Caco-2 (cell line): Measurements from ENCODE around the gene PSTPIP1. TPM values are rescaled to one million over a fixed set of nuclear protein-coding genes. Genes with fewer than 3 reads are reported as not detected.

Experiments used
- BruUV-seq: library from RNA; stranded (reverse); fragments of 400-500 nt; replicated peaks from 2 replicates; lab custom pipeline; 2021; lab: Mats Ljungman, UMichigan
- CTCF ChIA-PET: fragments of 300-600 bp; sonication (Branson Sonifier 250); formaldehyde crosslinking; loops from one replicate; lab custom pipeline; 2022; ENCODE audit warnings: antibody characterized with exemption; lab: Charles Lee
- POLR2A ChIA-PET: fragments of 300-600 bp; sonication (Branson Sonifier 250); formaldehyde crosslinking; loops from one replicate; lab custom pipeline; 2022; ENCODE audit warnings: antibody characterized with exemption; lab: Charles Lee
- DNase-seq, 2 experiments: peaks; one replicate each; pipeline versions ENCODE4 v3.0.0 to v3.0.0-alpha.2; 2020 to 2022
- H3K27me3 ChIP-seq: replicated peaks from 2 replicates; pipeline ENCODE4 v1.6.0; 2011; ENCODE audit warnings: low read length; ENCODE audit not compliant: control insufficient read depth, insufficient read depth
- H3K36me3 ChIP-seq: 2 replicates; pipeline ENCODE4 v1.5.1; 2011; ENCODE audit warnings: low read length; ENCODE audit not compliant: control insufficient read depth, insufficient read depth
- H3K4me1 ChIP-seq: fragments of 250-450 bp; sonication (Bioruptor Pico); 2 replicates; pipeline ENCODE4 v1.5.1; 2020; ENCODE audit warnings: mild to moderate bottlenecking
- H3K4me3 ChIP-seq: 2 replicates; pipeline ENCODE4 v1.5.1; 2011; ENCODE audit warnings: low read depth, mild to moderate bottlenecking, control low read depth, low read length
- H3K9me3 ChIP-seq: fragments of 250-450 bp; sonication (Bioruptor Pico); 2 replicates; pipeline ENCODE4 v1.5.1; 2020; ENCODE audit warnings: mild to moderate bottlenecking, moderate library complexity
- H3K27ac Mint-ChIP-seq: one replicate; pipeline ENCODE4 v1.8.0; 2022; ENCODE audit warnings: mixed read lengths; ENCODE audit not compliant: unreplicated experiment
- H3K27me3 Mint-ChIP-seq: one replicate; pipeline ENCODE4 v1.8.0; 2022; ENCODE audit warnings: mixed read lengths; ENCODE audit not compliant: insufficient read depth, unreplicated experiment
- H3K36me3 Mint-ChIP-seq: one replicate; pipeline ENCODE4 v1.8.0; 2022; ENCODE audit warnings: mild to moderate bottlenecking, mixed read lengths; ENCODE audit not compliant: insufficient read depth, unreplicated experiment
- H3K4me1 Mint-ChIP-seq: one replicate; pipeline ENCODE4 v1.8.0; 2022; ENCODE audit warnings: low read depth, mixed read lengths; ENCODE audit not compliant: unreplicated experiment
- H3K4me3 Mint-ChIP-seq: one replicate; pipeline ENCODE4 v1.8.0; 2022; ENCODE audit warnings: mild to moderate bottlenecking, moderate library complexity, mixed read lengths; ENCODE audit not compliant: unreplicated experiment
- H3K9me3 Mint-ChIP-seq: one replicate; pipeline ENCODE4 v1.8.0; 2022; ENCODE audit warnings: mixed read lengths; ENCODE audit not compliant: unreplicated experiment
- CTCF ChIP-seq, 2 experiments: fragments of 200-600 bp in 1 of 2; IDR thresholded peaks; 1 replicate in 1 of 2; 2 replicates in 1 of 2; pipeline versions ENCODE4 v1.5.1 to v1.8.0; 2011 to 2022; ENCODE audit warnings: antibody characterized with exemption in 1 of 2, control low read depth in 1 of 2, inconsistent platforms in 1 of 2, low read depth in 1 of 2, low read length in 1 of 2, mild to moderate bottlenecking in 1 of 2, moderate library complexity in 1 of 2; ENCODE audit not compliant: insufficient read depth in 1 of 2, severe bottlenecking in 1 of 2, unreplicated experiment in 1 of 2
- intact Hi-C: fragments of 100-400 bp; cut with micrococcal nuclease; formaldehyde crosslinking; loops from one replicate; pipeline ENCODE4 v1.10.0; 2022; ENCODE audit not compliant: unreplicated experiment
- total RNA-seq: library from RNA; stranded (reverse); gene quantifications from 2 replicates; pipeline ENCODE4 v1.2.3, GENCODE V29; 2022

Gene PSTPIP1
- total RNA-seq, 1 experiment from 2014 or later = not detected

DNA sequence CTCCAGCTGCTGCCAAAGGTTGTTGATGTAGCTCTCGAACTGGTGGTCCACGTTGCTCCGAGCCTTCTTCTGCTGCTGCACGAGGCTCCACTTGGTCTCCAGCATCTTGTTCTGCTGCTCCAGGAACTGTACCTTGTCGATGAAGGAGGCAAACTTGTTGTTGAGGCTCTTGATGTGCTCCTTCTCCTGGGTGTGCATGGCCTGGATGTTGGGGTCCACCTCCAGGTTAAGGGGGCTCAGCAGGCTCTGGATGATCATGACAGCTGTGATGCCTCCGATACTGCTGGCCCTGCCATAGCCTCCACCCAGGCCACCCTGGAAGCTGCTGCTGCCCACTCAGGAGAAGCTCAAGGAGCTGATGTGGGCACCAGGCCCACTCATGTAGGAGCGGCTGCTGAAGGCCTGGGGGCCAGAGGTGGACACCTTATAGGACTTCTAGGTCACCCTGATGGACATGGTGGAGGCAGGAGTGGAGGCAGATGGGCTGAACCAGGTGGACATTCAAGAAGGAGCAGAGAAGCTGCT lies 14.9 kb upstream of the PSTPIP1 start:
- intact Hi-C loops = no loop called here
- ChIA-PET CTCF (no interaction called here), POLR2A (no interaction called here)

DNA sequence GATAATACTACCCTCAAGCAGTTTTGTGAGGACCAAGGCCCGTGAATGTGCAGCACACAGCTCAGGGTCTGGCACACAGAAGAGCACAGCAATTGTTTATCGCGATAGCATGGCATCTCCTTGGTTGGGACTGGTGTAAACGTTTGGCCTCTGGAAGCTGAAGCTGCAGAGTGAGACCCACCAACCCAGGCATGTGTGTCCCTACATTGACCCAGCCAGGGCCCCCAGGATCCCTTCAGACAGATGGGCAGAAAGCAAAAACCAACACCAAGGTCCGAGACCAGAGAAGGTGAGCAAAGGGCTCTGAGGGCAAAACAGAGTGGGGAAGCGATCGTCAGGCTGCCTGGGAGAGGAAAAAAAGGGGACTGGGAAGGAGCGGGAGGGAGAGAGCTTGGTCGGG lies 12.6 kb upstream of the PSTPIP1 start:
- H3K27me3 Mint-ChIP-seq = peaks cover 3% of the 10 kb centered on the region
- H3K27me3 ChIP-seq = no peaks in the 10 kb centered on the region
- no peak overlapping the region for H3K4me3 ChIP-seq
- H3K4me1 ChIP-seq = no peaks in the 10 kb centered on the region
- no peak for DNase-seq
- no peaks in the 10 kb centered on the region for H3K4me1 Mint-ChIP-seq
- no TSS peak for BruUV-seq
- H3K36me3 ChIP-seq = no peaks in the 10 kb centered on the region
- ChIA-PET CTCF (no interaction called here), POLR2A (interaction anchor here (0.6 kb wide), 1 partner anchor 29 kb away, joined by 4 read pairs; no protein-coding TSS in a partner anchor)
- no peak for TF ChIP-seq CTCF (IDR thresholded peaks at IDR 0.05; ENCODE audit: insufficient read depth in 1 of 2, low read depth in 1 of 2, low read length in 1 of 2, severe bottlenecking in 1 of 2, unreplicated experiment in 1 of 2)
- no peaks in the 10 kb centered on the region for H3K9me3 Mint-ChIP-seq
- H3K4me3 Mint-ChIP-seq = no peak overlapping the region
- no peaks in the 10 kb centered on the region for H3K9me3 ChIP-seq
- no peak overlapping the region for H3K27ac Mint-ChIP-seq
- intact Hi-C loops = no loop called here
- no peaks in the 10 kb centered on the region for H3K36me3 Mint-ChIP-seq

More for the DNA sequence above, 14.9 kb upstream of the PSTPIP1 start:
- Mint-ChIP-seq H3K27ac (no peak overlapping the region), H3K36me3 (no peaks in the 10 kb centered on the region), H3K9me3 (no peaks in the 10 kb centered on the region), H3K4me3 (no peak overlapping the region), H3K27me3 (peaks cover 3% of the 10 kb centered on the region), H3K4me1 (no peaks in the 10 kb centered on the region)
- no peaks in the 10 kb centered on the region for H3K27me3 ChIP-seq
- no peaks in the 10 kb centered on the region for H3K36me3 ChIP-seq
- BruUV-seq = no TSS peak
- DNase-seq = no peak
- no peaks in the 10 kb centered on the region for H3K4me1 ChIP-seq
- no peaks in the 10 kb centered on the region for H3K9me3 ChIP-seq
- TF ChIP-seq CTCF (IDR thresholded peaks at IDR 0.05; ENCODE audit: insufficient read depth in 1 of 2, low read depth in 1 of 2, low read length in 1 of 2, severe bottlenecking in 1 of 2, unreplicated experiment in 1 of 2) = no peak
- no peak overlapping the region for H3K4me3 ChIP-seq

DNA sequence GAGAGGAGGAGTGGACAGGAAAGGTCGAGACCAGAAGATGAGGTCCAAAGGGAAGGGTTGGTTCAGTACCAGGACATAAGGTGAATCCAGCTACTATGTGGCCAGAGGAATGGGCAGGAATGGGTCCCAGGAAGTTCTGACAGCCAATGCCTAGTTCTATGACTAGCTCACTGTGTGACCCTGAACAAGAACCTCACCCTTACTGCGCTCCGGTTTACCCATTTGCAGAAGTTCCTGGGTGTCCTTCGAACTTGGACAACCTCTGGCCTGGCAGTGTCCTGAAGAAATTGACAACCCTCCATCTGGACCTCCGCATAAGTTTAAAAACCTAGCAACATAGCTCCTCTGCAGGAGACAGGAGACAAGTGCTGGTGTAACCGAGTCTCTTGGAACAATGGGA lies 12.2 kb upstream of the PSTPIP1 start:
- CTCF ChIA-PET = no interaction called here

More for the DNA sequence above, 12.2 kb upstream of the PSTPIP1 start:
- H3K9me3 ChIP-seq = no peaks in the 10 kb centered on the region
- H3K27me3 ChIP-seq = no peaks in the 10 kb centered on the region
- H3K4me3 ChIP-seq = no peak overlapping the region
- Mint-ChIP-seq H3K4me1 (no peaks in the 10 kb centered on the region), H3K4me3 (no peak overlapping the region), H3K27me3 (peaks cover 2% of the 10 kb centered on the region), H3K27ac (no peak overlapping the region), H3K9me3 (no peaks in the 10 kb centered on the region), H3K36me3 (no peaks in the 10 kb centered on the region)
- POLR2A ChIA-PET = no interaction called here
- no peaks in the 10 kb centered on the region for H3K36me3 ChIP-seq
- H3K4me1 ChIP-seq = no peaks in the 10 kb centered on the region
- intact Hi-C loops = no loop called here
- no TSS peak for BruUV-seq
- no peak for TF ChIP-seq CTCF (IDR thresholded peaks at IDR 0.05; ENCODE audit: insufficient read depth in 1 of 2, low read depth in 1 of 2, low read length in 1 of 2, severe bottlenecking in 1 of 2, unreplicated experiment in 1 of 2)
- DNase-seq = no peak
